ENCODE results near the gene NFXL1. TPM values are rescaled to one million over a fixed set of nuclear protein-coding genes. Genes with fewer than 3 reads are reported as not detected.
"Not testable (repeated sequence)": the region's sequence is repeated elsewhere in the genome, so short reads cannot be mapped to it uniquely, and the experiment has no call there.

NFXL1 gene
- total and polyA plus RNA-seq, 4 experiments from 2014 or later, result 7.7 to 21.1 (median 12.7) TPM

DNA sequence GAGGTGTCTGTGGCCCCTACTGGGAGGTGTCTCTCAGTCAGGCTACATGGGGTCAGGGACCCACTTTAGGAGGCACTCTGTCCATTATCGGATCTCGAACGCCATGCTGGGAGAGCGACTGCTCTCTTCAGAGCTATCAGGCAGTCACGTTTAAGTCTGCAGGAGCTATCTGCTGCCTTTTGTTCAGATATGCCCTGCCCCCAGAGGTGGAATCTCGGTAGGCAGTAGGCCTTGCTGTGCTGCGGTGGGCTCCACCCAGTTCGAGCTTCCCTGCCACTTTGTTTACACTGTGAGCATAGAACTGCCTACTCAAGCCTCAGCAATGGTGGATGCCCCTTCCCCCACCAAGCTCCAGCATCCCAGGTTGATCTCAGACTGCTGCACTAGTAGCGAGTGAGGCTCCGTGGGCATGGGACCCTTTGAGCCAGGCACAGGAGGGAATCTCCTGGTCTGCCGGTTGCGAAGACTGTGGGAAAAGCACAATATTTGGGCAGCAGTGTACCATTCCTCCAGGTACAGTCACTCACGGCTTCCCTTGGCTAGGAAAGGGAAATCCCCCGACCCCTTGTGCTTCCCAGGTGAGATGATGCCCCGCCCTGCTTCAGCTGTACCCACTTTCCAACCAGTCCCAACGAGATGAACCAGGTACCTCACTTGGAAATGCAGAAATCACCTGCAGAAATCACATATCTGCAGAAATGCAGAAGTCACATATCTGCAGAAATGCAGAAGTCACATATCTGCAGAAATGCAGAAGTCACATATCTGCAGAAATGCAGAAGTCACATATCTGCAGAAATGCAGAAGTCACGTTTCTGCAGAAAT lies 8.3 kb upstream of the NFXL1 start:
- H3K9me3 ChIP-seq (ENCODE audit: control insufficient read depth in 1 of 2, low read length in 2 of 2); CTCF ChIA-PET (ENCODE audit: partially characterized antibody); POLR2A ChIA-PET (ENCODE audit: partially characterized antibody); H3K9me3 Mint-ChIP-seq; H3K27me3 ChIP-seq (ENCODE audit: insufficient read depth, low read length); H3K4me3 ChIP-seq (ENCODE audit: low read length in 2 of 2); H3K27ac ChIP-seq (ENCODE audit: low read depth, low read length); H3K4me3 Mint-ChIP-seq; H3K27ac Mint-ChIP-seq; H3K4me1 Mint-ChIP-seq; DNase-seq; intact Hi-C loops (cut with micrococcal nuclease); H3K36me3 ChIP-seq (ENCODE audit: insufficient read depth, low read length); H3K4me1 ChIP-seq (ENCODE audit: insufficient read depth, low read length); H3K36me3 Mint-ChIP-seq: not testable (repeated sequence)
- H3K27me3 Mint-ChIP-seq, result peaks cover 9 to 20% of the 10 kb centered on the region in 2 donors

DNA sequence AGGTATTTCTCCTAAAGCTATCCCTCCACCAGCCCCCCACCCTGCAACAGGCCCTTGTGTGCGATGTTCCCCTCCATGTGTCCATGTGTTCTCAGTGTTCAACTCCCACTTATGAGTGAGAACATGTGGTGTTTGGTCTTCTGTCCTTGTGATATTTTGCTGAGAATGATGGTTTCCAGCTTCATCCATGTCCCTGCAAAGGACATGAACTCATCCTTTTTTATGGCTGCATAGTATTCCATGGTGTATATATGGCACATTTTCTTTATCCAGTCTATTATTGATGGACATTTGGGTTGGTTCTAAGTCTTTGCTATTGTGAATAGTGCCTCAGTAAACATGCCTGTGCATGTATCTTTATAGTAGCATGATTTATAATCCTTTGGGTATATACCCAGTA lies 2.8 kb upstream of the NFXL1 start:
- H3K27ac ChIP-seq (ENCODE audit: low read depth, low read length); H3K36me3 ChIP-seq (ENCODE audit: insufficient read depth, low read length); H3K36me3 Mint-ChIP-seq; H3K4me3 Mint-ChIP-seq; H3K27me3 Mint-ChIP-seq; H3K27me3 ChIP-seq (ENCODE audit: insufficient read depth, low read length); intact Hi-C loops (cut with micrococcal nuclease); H3K9me3 ChIP-seq (ENCODE audit: control insufficient read depth in 1 of 2, low read length in 2 of 2); H3K4me3 ChIP-seq (ENCODE audit: low read length in 2 of 2); DNase-seq; POLR2A ChIA-PET (ENCODE audit: partially characterized antibody); H3K9me3 Mint-ChIP-seq; H3K27ac Mint-ChIP-seq: not testable (repeated sequence)
- H3K4me1 ChIP-seq (ENCODE audit: insufficient read depth, low read length), result peaks cover 19% of the 10 kb centered on the region
- H3K4me1 Mint-ChIP-seq, result peaks cover 14 to 25% (median 17%) of the 10 kb centered on the region in 4 donors
- CTCF ChIA-PET (ENCODE audit: partially characterized antibody), result interaction anchor here (1.3 to 1.6 kb wide), 2 partner anchors 9 to 76 kb away, joined by 3 to 8 read pairs; no protein-coding TSS in a partner anchor

DNA sequence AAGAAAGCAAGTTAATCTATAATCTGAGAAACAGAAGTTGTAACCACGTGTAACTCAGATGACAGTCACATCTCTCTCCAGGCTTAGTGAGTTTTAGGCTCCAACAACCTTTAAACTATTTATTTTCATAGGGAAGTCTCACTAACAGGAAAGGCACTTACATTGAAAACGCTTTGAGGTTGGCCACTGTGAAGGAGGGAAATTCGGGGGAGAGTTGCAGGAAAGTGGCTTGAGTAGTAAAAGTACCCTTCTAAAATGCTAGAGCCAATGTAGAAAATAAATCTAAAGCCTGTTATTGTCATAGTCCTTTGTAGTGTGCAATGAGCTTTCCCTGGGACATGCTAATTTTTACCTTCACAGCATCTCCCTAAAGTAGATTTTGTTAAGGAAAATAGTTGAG lies 995 bp upstream of the NFXL1 start:
- Mint-ChIP-seq H3K4me3 (peak overlapping the region in 7 of 8 donors; percentile 94 to 99 (median 98)), H3K36me3 (peaks cover 6 to 14% of the 10 kb centered on the region in 2 donors), H3K27me3 (peaks cover 0 to 2% of the 10 kb centered on the region in 2 donors), H3K9me3 (peaks cover 0 to 2% (median 0%) of the 10 kb centered on the region in 8 donors), H3K27ac (peak overlapping the region in 2 of 7 donors; percentile 15 to 93), H3K4me1 (peaks cover 21 to 39% (median 25%) of the 10 kb centered on the region in 4 donors)
- Histone ChIP-seq H3K27me3 (ENCODE audit: insufficient read depth, low read length) (no peaks in the 10 kb centered on the region), H3K36me3 (ENCODE audit: insufficient read depth, low read length) (no peaks in the 10 kb centered on the region), H3K9me3 (ENCODE audit: control insufficient read depth in 1 of 2, low read length in 2 of 2) (no peaks in the 10 kb centered on the region), H3K4me1 (ENCODE audit: insufficient read depth, low read length) (peaks cover 23% of the 10 kb centered on the region), H3K27ac (ENCODE audit: low read depth, low read length) (no peak overlapping the region), H3K4me3 (ENCODE audit: low read length in 2 of 2) (no peak overlapping the region)
- DNase-seq, result no peak
- ChIA-PET CTCF (ENCODE audit: partially characterized antibody) (interaction anchor here (0.9 to 1.6 kb wide), 3 partner anchors 10 to 224 kb away, joined by 3 to 8 read pairs (median 8); no protein-coding TSS in a partner anchor), POLR2A (ENCODE audit: partially characterized antibody) (interaction anchor here (0.9 to 1.4 kb wide), 3 partner anchors 16 to 452 kb away, joined by 3 to 6 read pairs (median 4); partner anchors contain the start of genes COMMD8 and SLAIN2)
- intact Hi-C loops (cut with micrococcal nuclease), result loop anchor here (2.0 kb wide), 2 partner anchors 355 to 453 kb away; partner anchors contain the start of gene COMMD8

DNA sequence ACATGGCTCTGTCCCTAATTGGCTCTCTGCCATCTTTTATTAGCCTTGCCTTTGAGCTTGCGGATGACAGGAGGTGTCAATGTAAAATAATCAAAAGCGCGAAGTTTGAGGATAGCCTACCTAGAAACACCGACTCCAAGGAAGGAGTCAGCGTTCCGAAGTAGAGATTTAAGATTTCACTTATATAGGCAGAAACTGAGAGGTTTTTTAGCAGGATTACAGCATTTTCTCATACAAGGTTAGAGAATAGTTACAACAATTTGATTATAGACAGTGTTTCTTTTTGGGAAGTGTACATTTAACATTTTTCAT lies 499 bp upstream of the NFXL1 start:
- Histone ChIP-seq H3K4me3 (ENCODE audit: low read length in 2 of 2) (peak overlapping the region; percentile 14 to 100), H3K4me1 (ENCODE audit: insufficient read depth, low read length) (peaks cover 23% of the 10 kb centered on the region), H3K27ac (ENCODE audit: low read depth, low read length) (no peak overlapping the region), H3K36me3 (ENCODE audit: insufficient read depth, low read length) (no peaks in the 10 kb centered on the region), H3K27me3 (ENCODE audit: insufficient read depth, low read length) (no peaks in the 10 kb centered on the region), H3K9me3 (ENCODE audit: control insufficient read depth in 1 of 2, low read length in 2 of 2) (no peaks in the 10 kb centered on the region)
- Mint-ChIP-seq H3K27ac (peak overlapping the region; percentile 93 to 99 (median 96)), H3K4me1 (peaks cover 22 to 41% (median 27%) of the 10 kb centered on the region in 4 donors), H3K4me3 (peak overlapping the region; percentile 94 to 99 (median 98)), H3K27me3 (no peaks in the 10 kb centered on the region), H3K36me3 (peaks cover 7 to 19% of the 10 kb centered on the region in 2 donors), H3K9me3 (peaks cover 0 to 2% (median 0%) of the 10 kb centered on the region in 8 donors)
- ChIA-PET POLR2A (ENCODE audit: partially characterized antibody) (interaction anchor here (0.6 to 1.4 kb wide), 10 partner anchors 9 to 452 kb away, joined by 3 to 6 read pairs (median 4); partner anchors contain the start of genes COMMD8 and SLAIN2), CTCF (ENCODE audit: partially characterized antibody) (interaction anchor here (0.9 to 1.0 kb wide), 2 partner anchors 11 to 224 kb away, joined by 3 to 8 read pairs; no protein-coding TSS in a partner anchor)
- intact Hi-C loops (cut with micrococcal nuclease), result loop anchor here (1.0 to 5.0 kb wide), 7 partner anchors 78 to 452 kb away; partner anchors contain the start of genes CNGA1, COMMD8, NIPAL1 and SLAIN2
- DNase-seq, result no peak

DNA sequence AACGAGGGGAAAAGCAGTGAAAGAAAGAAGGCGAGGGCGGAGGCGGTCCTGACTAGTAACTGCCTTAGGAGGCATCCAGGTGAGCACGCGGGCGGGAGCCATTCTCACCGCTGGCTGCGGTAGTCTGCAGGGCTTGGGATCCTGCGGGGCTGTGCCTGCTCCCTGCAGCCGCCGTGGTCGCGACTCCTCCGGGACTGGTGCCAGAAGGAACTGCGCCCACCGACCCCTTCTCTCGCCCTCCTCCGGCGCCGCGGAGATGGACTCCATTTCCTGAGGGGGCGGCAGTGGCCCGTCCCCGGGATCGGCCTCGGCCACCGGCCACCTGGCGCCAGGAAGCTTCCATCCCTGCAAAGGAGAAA lies 543 bp downstream of the NFXL1 start:
- Mint-ChIP-seq H3K9me3 (peaks cover 0 to 2% (median 0%) of the 10 kb centered on the region in 8 donors), H3K27ac (peak overlapping the region; percentile 93 to 99 (median 96)), H3K4me3 (peak overlapping the region; percentile 94 to 99 (median 98)), H3K27me3 (no peaks in the 10 kb centered on the region), H3K4me1 (peaks cover 27 to 41% (median 30%) of the 10 kb centered on the region in 4 donors), H3K36me3 (peaks cover 12 to 24% of the 10 kb centered on the region in 2 donors)
- Histone ChIP-seq H3K9me3 (ENCODE audit: control insufficient read depth in 1 of 2, low read length in 2 of 2) (no peaks in the 10 kb centered on the region), H3K27ac (ENCODE audit: low read depth, low read length) (peak overlapping the region; percentile 75), H3K36me3 (ENCODE audit: insufficient read depth, low read length) (peaks cover 4% of the 10 kb centered on the region), H3K27me3 (ENCODE audit: insufficient read depth, low read length) (no peaks in the 10 kb centered on the region), H3K4me1 (ENCODE audit: insufficient read depth, low read length) (peaks cover 23% of the 10 kb centered on the region), H3K4me3 (ENCODE audit: low read length in 2 of 2) (peak overlapping the region; percentile 89 to 100)
- peak; percentile 21 to 37 (median 28) for DNase-seq
- ChIA-PET POLR2A (ENCODE audit: partially characterized antibody) (interaction anchor here (0.6 to 1.4 kb wide), 8 partner anchors 8 to 451 kb away, joined by 3 to 6 read pairs (median 4); partner anchors contain the start of gene COMMD8), CTCF (ENCODE audit: partially characterized antibody) (interaction anchor here (1.0 kb wide), 1 partner anchor 16 kb away, joined by 3 read pairs; no protein-coding TSS in a partner anchor)
- intact Hi-C loops (cut with micrococcal nuclease), result loop anchor here (1.0 to 5.0 kb wide), 7 partner anchors 77 to 451 kb away; partner anchors contain the start of genes CNGA1, COMMD8, NIPAL1 and SLAIN2

DNA sequence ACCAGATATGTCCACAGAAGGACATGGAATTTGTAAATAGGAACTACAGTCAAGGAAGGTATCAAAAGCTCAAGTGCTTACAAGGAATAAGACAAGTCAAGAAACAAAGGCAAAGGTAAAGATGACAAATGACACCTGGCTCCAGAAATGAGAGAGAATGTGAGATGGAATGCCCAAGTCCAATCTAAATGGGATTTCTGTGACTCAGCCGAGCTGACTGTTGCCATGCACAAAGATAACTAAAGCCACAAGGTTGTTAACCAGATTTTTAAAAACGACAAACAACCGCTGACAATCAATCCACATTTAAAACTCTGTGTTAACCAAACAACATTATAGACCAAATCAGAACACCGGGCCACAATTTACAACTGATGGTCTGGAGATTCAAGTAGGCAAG lies 1.1 kb downstream of the NFXL1 start:
- POLR2A ChIA-PET (ENCODE audit: partially characterized antibody), result interaction anchor here (1.4 kb wide), 1 partner anchor 8 kb away, joined by 4 read pairs; no protein-coding TSS in a partner anchor
- H3K27ac Mint-ChIP-seq, result peak overlapping the region; percentile 93 to 99 (median 96)
- no peaks in the 10 kb centered on the region for H3K27me3 ChIP-seq (ENCODE audit: insufficient read depth, low read length)
- peaks cover 23% of the 10 kb centered on the region for H3K4me1 ChIP-seq (ENCODE audit: insufficient read depth, low read length)
- DNase-seq, result peak in 1 of 5 donors; percentile 5
- H3K4me3 Mint-ChIP-seq, result peak overlapping the region; percentile 94 to 99 (median 98)
- H3K27ac ChIP-seq (ENCODE audit: low read depth, low read length), result peak overlapping the region; percentile 75
- peaks cover 27 to 41% (median 32%) of the 10 kb centered on the region in 4 donors for H3K4me1 Mint-ChIP-seq
- H3K36me3 ChIP-seq (ENCODE audit: insufficient read depth, low read length), result peaks cover 4% of the 10 kb centered on the region
- peaks cover 15 to 26% of the 10 kb centered on the region in 2 donors for H3K36me3 Mint-ChIP-seq
- CTCF ChIA-PET (ENCODE audit: partially characterized antibody), result interaction anchor here (1.0 kb wide), 1 partner anchor 15 kb away, joined by 3 read pairs; no protein-coding TSS in a partner anchor
- H3K27me3 Mint-ChIP-seq, result no peaks in the 10 kb centered on the region
- no peaks in the 10 kb centered on the region for H3K9me3 ChIP-seq (ENCODE audit: control insufficient read depth in 1 of 2, low read length in 2 of 2)
- intact Hi-C loops (cut with micrococcal nuclease), result loop anchor here (5.0 kb wide), 2 partner anchors 104 to 224 kb away; partner anchors contain the start of genes CNGA1 and NIPAL1
- peaks cover 0 to 2% (median 0%) of the 10 kb centered on the region in 8 donors for H3K9me3 Mint-ChIP-seq
- peak overlapping the region; percentile 89 to 100 for H3K4me3 ChIP-seq (ENCODE audit: low read length in 2 of 2)
